Activated T-cell treated with anti-CD3 and anti-CD28 coated beads, Interleukin-2, amount 50 U/mL, for 24 hours (primary cell): Measurements from ENCODE around the gene SSTR3.
A peak's percentile ranks its signal among the peaks of the same experiment; 100 is the strongest.
"Not testable (repeated sequence)": the region's sequence is repeated elsewhere in the genome, so short reads cannot be mapped to it uniquely, and the experiment has no call there.

Experiments used
- DNase-seq: peaks from one replicate; pipeline ENCODE4 v3.0.0-alpha.2; 2020
- H3K27ac Mint-ChIP-seq: 2 replicates; pipeline ENCODE4 v1.8.0; 2020; ENCODE audit warnings: mild to moderate bottlenecking, mixed read lengths
- H3K27me3 Mint-ChIP-seq: 2 replicates; pipeline ENCODE4 v1.8.0; 2020; ENCODE audit warnings: mixed read lengths
- H3K36me3 Mint-ChIP-seq: 2 replicates; pipeline ENCODE4 v1.8.0; 2020; ENCODE audit warnings: low read depth, mixed read lengths
- H3K4me1 Mint-ChIP-seq: 2 replicates; pipeline ENCODE4 v1.8.0; 2020; ENCODE audit warnings: low read depth, mixed read lengths
- H3K4me3 Mint-ChIP-seq: 2 replicates; pipeline ENCODE4 v1.8.0; 2020; ENCODE audit warnings: mild to moderate bottlenecking, moderate library complexity, mixed read lengths
- H3K9me3 Mint-ChIP-seq: 2 replicates; pipeline ENCODE4 v1.8.0; 2020; ENCODE audit warnings: mixed read lengths

The SSTR3 gene

DNA sequence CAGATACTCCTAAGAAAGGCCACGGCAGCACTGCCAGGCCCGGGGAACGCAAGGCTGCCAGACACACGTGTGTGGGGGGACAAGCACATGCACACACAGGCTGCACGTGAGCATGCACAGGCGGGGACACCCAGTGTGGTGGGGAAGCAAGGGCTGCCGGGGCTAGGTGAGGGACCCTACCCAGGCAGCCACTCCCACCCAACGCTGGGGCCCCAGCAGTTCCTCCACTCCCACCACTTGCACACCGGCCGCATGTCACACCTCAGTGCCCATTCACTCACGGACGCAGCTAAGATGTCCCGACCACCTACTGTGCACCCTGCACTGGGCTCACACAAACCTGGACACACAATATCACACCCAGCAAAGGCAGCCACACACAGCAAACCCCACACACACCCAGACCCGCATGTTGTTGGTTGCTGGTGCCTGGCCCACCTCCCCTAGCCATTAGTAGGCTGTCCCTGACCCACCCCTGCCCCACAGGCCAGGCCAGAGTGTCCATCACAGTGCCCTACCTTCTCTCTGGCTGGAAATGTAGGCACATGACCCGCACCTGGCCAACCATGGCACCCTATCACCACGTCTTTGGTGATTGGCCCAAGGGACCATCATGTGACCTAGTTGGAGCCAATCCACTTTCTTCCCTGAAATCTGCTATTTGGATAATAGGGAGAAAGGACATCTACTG, 8.8 kb downstream of the SSTR3 start:
- H3K27ac Mint-ChIP-seq, result no peak overlapping the region
- H3K27me3 Mint-ChIP-seq, result no peaks in the 10 kb centered on the region
- H3K4me1 Mint-ChIP-seq, result peaks cover 45% of the 10 kb centered on the region
- H3K9me3 Mint-ChIP-seq, result no peaks in the 10 kb centered on the region
- peak; percentile 28 for DNase-seq
- H3K4me3 Mint-ChIP-seq, result no peak overlapping the region
- peaks cover 2% of the 10 kb centered on the region for H3K36me3 Mint-ChIP-seq

DNA sequence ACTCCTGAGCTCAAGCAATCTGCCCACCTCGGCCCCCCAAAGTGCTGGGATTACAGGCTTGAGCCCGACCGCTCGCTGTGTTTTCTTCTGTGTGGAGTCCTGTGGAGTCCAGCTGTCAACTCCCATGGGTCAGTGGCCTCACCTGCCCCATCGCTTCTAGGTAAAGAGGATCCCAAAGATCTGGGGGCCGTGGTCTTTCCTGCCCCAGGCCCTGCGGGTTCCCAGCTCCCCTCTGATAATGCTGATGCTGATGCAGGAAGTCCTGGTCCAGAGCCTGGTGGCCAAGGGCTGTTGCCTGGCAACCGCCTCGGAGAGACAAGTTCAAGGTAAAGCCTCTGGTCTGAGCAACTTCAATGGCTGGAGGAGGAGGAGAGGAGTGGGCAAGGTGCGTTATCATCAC, 9.6 kb downstream of the SSTR3 start:
- Mint-ChIP-seq H3K36me3 (peaks cover 2% of the 10 kb centered on the region), H3K4me1 (peaks cover 45% of the 10 kb centered on the region), H3K27me3 (no peaks in the 10 kb centered on the region), H3K4me3 (no peak overlapping the region), H3K27ac (no peak overlapping the region), H3K9me3 (no peaks in the 10 kb centered on the region)
- no peak for DNase-seq

DNA sequence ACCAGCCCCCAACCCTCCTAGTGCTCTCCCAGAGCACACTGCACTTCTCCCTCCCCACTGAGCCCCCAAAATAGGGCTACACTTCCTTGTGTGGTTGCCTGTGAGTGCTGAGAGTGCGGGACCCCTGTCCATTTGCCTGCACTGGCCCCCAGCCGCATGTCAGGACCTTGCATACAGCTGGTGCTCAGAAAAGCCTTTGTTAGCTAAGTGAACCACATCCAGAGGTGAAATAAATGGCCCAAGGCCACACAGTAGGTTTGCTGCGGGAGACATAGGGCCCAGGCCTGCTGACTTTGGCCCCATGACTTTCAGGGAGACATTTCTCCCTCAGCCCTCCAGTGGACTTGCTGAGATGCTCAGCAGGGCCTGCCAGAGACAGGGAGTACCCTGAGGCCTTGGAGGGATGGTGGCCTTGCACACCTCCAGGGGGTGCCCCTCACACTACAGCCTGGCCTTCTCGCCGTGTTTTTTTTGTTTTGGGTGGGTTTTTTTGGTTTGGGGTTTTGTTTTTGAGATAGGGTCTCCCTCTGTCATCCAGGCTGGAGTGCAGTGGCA, 10.2 kb downstream of the SSTR3 start:
- peak; percentile 30 for DNase-seq
- no peak overlapping the region for H3K4me3 Mint-ChIP-seq
- H3K36me3 Mint-ChIP-seq, result peaks cover 2% of the 10 kb centered on the region
- H3K27ac Mint-ChIP-seq, result peak overlapping the region; percentile 35
- H3K27me3 Mint-ChIP-seq, result no peaks in the 10 kb centered on the region
- peaks cover 45% of the 10 kb centered on the region for H3K4me1 Mint-ChIP-seq
- no peaks in the 10 kb centered on the region for H3K9me3 Mint-ChIP-seq

DNA sequence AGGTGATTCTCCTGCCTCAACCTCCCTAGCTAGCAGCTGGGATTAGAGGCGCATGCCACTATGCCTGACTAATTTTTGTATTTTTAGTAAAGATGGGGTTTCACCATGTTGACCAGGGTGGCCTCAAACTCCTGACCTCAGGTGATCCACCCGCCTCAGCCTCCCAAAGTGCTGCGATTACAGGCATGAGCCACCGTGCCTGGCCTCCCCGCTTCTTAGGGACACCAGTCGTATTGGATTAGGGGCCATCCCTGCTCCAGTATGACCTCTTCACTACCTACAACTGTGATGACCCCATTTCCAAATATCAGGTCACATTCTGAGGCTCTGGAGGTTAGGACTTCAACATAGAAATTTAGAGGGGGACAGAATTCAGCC, 10.8 kb downstream of the SSTR3 start:
- not testable (repeated sequence) for H3K4me3 Mint-ChIP-seq, H3K27me3 Mint-ChIP-seq, H3K36me3 Mint-ChIP-seq, H3K27ac Mint-ChIP-seq, H3K9me3 Mint-ChIP-seq
- DNase-seq, result peak; percentile 23
- H3K4me1 Mint-ChIP-seq, result peaks cover 47% of the 10 kb centered on the region

DNA sequence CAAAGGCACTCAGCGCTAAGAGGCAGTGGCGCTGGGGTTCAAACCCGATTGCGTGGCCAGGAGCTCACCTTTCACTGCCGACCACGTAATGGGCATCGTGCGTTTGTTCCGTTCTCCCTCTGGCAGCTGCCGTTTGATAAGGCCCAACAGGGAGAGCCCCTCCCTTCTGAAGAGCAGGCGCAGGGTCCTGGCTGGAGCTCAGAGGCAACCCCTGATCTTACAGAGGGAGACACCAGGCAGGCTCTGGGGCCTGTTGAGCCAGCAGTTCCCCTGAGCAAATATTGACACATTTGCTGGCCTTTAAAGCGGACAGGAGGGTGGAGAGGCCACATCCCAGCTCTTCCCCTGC, 12.5 kb downstream of the SSTR3 start:
- no peaks in the 10 kb centered on the region for H3K36me3 Mint-ChIP-seq
- DNase-seq, result no peak
- H3K4me3 Mint-ChIP-seq, result peak overlapping the region; percentile 46
- no peaks in the 10 kb centered on the region for H3K27me3 Mint-ChIP-seq
- peak overlapping the region; percentile 97 for H3K27ac Mint-ChIP-seq
- no peaks in the 10 kb centered on the region for H3K9me3 Mint-ChIP-seq
- peaks cover 59% of the 10 kb centered on the region for H3K4me1 Mint-ChIP-seq

DNA sequence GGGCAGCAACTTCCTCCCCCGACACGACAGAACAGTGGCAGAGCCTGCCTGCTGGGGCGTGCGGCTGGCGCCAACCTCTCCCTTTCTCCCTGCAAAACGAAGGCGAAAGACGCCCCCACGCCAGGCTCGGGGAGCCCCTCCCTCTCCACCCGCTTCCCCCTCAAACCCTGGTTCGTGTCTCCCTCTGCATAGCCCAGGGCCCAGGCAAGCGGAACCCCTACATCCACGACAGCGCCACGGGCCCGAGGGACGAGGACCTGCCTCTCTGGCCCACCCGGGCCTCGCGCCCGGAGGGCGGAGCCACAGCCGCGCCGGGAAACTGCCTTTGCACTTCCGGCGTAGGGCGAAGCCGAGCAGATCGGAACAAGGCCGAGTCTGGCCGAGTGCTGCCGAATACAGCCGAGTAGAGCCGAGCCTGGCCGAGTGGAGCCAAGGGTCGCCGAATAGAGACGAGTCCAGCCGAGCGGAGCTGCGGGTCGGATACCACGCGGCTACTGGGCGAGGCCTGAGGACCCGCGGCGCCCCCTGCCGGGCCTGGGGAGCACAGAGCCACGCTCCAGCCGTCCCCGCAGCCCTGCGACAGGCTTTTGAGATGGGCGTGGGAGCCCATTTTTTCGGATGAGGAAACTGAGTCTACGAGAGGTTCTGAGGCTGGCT, 13.0 kb downstream of the SSTR3 start:
- H3K9me3 Mint-ChIP-seq, result no peaks in the 10 kb centered on the region
- H3K27me3 Mint-ChIP-seq, result no peaks in the 10 kb centered on the region
- H3K4me1 Mint-ChIP-seq, result peaks cover 64% of the 10 kb centered on the region

DNA sequence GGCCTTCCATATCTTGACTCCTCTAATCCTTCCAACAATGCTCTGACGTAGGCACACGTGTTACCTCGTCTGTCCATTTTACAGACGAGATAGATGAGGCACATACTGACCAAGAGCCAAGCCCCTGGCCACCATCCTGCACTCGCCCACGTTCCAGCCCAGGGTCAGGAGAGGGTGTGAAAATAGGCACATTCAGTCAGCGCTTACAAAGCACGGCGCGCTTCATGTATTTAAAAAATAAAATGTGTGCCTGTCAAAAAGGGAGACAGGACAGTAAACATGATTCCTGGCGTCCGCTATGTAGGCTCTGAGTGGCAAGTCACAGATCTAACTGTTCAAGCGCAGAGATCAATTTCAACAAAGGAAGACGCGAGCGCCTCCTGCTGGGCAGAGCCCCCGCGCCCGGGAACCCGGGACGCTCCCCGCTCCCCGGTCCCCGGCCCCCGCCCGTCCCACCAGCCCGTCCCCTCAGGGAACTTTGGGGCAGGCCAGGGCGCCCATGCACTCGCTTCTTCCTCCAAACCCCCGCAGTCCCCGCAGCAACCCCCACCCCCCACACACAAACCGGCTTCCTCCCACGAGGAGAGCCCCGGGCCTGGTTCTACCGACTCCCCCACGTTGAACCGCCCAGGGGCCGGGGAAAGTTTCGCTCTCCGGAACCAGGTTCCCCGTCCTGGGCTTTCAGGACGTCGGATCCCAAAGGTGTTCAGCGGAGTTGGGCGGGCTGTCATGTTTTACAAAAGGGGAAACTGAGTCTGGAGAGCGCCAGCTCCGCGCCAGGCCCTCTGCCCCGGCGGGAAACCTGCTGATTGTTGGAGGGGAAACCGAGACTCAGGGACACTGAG, 13.8 kb downstream of the SSTR3 start:
- H3K36me3 Mint-ChIP-seq, result no peaks in the 10 kb centered on the region
- H3K27me3 Mint-ChIP-seq, result no peaks in the 10 kb centered on the region
- H3K9me3 Mint-ChIP-seq, result no peaks in the 10 kb centered on the region
- H3K27ac Mint-ChIP-seq, result peak overlapping the region; percentile 97
- H3K4me3 Mint-ChIP-seq, result peak overlapping the region; percentile 85
- DNase-seq, result peak; percentile 98
- H3K4me1 Mint-ChIP-seq, result peaks cover 71% of the 10 kb centered on the region

More for the DNA sequence above, 13.0 kb downstream of the SSTR3 start:
- DNase-seq, result peak; percentile 100
- Mint-ChIP-seq H3K36me3 (no peaks in the 10 kb centered on the region), H3K27ac (peak overlapping the region; percentile 97), H3K4me3 (peak overlapping the region; percentile 85)

DNA sequence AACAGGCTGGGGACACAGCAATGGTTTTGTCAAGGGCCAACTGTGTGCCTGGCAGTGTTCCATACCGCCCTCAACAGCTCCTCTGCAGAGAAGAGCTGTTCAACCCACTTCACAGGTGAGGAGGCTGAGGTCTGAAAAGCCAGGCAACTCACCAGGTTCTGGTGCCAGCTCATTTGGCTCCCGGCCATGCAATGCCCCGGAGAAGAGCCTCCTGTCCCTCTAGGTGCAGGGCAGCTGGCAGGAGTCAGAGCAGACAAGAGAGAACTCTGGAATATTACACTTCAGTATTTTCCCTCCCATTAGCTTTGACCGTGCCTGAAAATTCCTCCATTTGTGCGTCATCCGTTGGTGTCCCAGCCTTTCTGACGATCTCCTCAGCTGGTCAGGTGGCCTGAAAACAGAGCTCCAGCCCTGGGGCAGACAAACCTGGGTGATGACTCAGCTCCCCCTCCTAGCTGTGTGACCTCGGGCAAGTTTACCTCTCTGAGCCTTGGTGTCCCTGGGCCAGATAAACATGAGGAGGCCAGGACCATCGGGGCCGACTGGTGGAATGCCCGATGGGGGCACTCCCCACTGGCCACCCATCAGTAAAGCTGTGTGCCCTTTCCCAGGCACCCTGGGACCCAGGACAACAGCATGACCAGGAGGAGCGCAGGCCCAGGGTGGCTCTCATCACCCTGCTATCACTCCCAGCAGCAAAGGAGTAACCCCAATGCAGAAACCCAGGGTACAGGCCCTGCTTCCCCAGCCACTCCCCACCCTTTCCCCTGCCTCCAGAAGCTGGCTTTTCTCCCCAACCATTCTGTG, 14.6 kb downstream of the SSTR3 start:
- Mint-ChIP-seq H3K27me3 (no peaks in the 10 kb centered on the region), H3K36me3 (peaks cover 2% of the 10 kb centered on the region), H3K27ac (peak overlapping the region; percentile 97), H3K9me3 (no peaks in the 10 kb centered on the region), H3K4me3 (peak overlapping the region; percentile 85), H3K4me1 (peaks cover 76% of the 10 kb centered on the region)
- DNase-seq, result peak; percentile 48

DNA sequence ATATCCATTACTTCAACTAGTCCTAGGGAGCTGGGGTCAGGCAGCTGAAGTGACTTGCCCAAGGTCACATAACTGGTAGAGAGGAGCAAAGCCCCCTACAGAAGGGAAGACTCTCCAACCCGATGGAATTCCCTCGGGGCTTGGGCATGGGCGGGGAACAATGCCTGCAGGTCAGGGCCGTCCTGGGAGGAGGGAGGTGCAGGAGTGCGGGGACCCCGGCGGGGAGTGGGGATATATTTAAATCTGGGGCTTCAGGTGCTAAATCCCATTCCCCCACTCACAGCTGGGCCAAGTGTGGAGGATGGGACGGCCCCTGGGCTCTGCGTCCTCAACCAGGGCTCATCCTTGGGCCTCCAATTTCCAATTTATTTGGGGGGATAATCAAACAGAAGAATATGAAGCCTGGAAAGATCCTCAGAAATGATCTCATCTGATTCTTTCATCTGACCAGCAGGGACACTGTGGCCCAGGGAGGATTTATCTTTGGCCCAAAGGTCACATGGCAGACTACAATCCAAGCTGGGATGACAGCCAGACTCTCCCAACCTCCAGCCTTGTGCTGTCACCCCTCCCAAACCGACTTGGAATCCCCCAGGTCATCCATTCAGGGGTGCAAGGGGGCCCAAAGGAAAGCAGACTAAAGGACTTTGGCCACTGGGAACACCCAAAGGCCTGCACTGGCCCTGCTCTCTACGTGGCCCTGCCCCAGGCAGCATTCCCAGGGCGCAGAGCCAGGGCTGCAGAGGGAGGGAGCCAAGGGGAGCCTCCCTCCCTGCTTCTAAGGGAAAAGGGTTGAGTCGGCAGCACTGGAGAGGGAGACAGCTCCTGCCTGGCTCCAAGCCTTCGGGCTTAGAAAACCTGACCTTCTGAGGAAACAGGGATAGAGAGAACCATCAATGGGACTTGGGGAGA, 15.5 kb downstream of the SSTR3 start:
- peak overlapping the region; percentile 97 for H3K27ac Mint-ChIP-seq
- no peak overlapping the region for H3K4me3 Mint-ChIP-seq
- no peaks in the 10 kb centered on the region for H3K27me3 Mint-ChIP-seq
- H3K4me1 Mint-ChIP-seq, result peaks cover 76% of the 10 kb centered on the region
- peaks cover 4% of the 10 kb centered on the region for H3K36me3 Mint-ChIP-seq
- DNase-seq, result peak; percentile 30
- H3K9me3 Mint-ChIP-seq, result no peaks in the 10 kb centered on the region

DNA sequence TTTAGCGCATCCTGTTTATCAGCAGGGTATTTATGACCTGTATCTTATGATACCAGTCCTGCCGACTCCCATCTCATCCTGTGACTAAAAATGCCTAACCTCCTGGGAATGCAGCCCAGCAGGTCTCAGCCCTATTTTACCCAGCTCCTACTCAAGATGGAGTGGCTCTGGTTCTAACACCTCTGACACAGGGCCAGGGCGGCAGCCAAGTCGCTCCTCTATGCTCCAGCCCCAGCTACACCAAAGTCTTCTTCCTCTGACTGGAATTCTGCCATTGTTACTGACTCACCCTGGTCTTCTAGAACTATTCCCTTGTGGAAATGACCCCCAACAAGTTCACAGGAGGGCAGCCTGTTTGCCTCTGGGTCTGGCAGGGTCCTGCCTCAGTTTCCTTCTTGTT, 16.4 kb downstream of the SSTR3 start:
- no peak overlapping the region for H3K4me3 Mint-ChIP-seq
- H3K36me3 Mint-ChIP-seq, result peaks cover 4% of the 10 kb centered on the region
- H3K27me3 Mint-ChIP-seq, result no peaks in the 10 kb centered on the region
- H3K4me1 Mint-ChIP-seq, result peaks cover 72% of the 10 kb centered on the region
- H3K9me3 Mint-ChIP-seq, result no peaks in the 10 kb centered on the region
- DNase-seq, result peak; percentile 25
- no peak overlapping the region for H3K27ac Mint-ChIP-seq

DNA sequence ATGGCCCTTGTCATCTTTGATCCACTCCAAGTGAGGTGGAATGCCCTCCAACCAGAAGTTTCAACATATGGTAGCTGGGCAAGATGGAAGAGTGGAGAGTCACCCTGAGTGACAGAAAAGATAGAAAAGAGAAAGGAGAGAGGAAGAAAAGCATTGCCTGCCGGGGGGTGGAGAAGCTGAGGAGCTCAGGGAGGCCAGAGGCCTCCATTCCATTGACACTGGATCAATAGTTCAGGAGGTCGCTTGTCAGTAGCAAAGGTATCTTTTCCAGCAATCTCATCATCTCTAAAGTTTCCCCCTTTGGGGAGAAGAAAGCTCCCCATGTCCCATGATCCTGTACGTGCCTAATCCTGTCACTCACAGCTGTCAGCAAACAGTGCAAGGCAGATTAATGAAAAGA, 17.5 kb downstream of the SSTR3 start:
- Mint-ChIP-seq H3K4me1 (peaks cover 63% of the 10 kb centered on the region), H3K27ac (peak overlapping the region; percentile 65), H3K9me3 (no peaks in the 10 kb centered on the region), H3K4me3 (no peak overlapping the region), H3K27me3 (no peaks in the 10 kb centered on the region), H3K36me3 (peaks cover 11% of the 10 kb centered on the region)
- peak; percentile 18 for DNase-seq

DNA sequence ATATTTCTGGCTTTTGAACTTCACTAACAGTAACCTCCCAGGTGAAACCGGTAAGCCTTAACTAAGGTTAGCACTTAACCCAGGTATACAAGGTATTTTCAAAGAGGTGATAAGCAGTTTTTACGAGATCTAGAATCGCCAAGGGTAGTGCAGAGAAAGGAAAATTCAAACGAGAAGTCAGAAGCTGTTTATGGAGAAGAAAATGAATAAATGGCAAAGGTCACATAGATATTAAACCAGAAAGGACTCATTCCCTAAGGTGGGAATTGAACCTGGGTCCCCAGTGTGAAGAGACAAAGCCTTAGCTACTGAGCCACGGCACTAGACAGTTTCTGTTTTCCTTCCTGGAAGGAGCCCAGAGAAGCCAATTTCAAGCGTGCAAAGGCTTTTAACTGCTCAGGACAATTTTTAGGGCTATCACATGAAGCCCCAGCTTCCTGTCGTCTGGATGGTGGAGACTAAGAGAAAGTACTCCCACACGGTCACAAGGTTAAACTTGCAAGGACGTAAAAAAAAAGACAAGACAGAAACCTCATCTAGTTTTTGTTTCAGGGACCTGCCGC, 18.6 kb downstream of the SSTR3 start:
- no peaks in the 10 kb centered on the region for H3K27me3 Mint-ChIP-seq
- no peaks in the 10 kb centered on the region for H3K9me3 Mint-ChIP-seq
- DNase-seq, result peak; percentile 69
- H3K4me3 Mint-ChIP-seq, result peak overlapping the region; percentile 43
- peaks cover 12% of the 10 kb centered on the region for H3K36me3 Mint-ChIP-seq
- peaks cover 67% of the 10 kb centered on the region for H3K4me1 Mint-ChIP-seq
- H3K27ac Mint-ChIP-seq, result peak overlapping the region; percentile 71

DNA sequence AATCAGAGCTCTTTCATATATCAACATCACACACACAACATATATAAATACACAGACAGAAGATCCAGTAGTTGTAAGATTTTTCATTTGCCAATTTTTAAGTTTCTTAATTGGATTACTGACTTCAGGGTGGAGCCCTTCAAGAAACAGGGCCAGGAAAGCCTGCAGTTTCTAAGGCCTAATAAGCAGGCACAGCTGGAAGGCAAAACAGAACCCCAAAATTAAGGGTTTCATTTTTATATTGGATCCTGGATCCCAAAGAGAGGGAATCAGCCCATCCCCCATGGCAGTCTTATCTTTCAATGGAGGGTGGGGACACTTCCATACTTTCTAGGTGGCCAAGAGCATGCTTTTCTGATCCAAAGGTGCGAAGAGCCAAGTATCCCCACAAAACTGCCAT, 19.5 kb downstream of the SSTR3 start:
- Mint-ChIP-seq H3K27ac (no peak overlapping the region), H3K36me3 (peaks cover 12% of the 10 kb centered on the region), H3K4me1 (peaks cover 70% of the 10 kb centered on the region), H3K4me3 (no peak overlapping the region), H3K27me3 (no peaks in the 10 kb centered on the region), H3K9me3 (no peaks in the 10 kb centered on the region)
- DNase-seq, result no peak
